ENCODE results near the gene ZSCAN2.
"Not testable (repeated sequence)": the region's sequence is repeated elsewhere in the genome, so short reads cannot be mapped to it uniquely, and the experiment has no call there.

GRCh38 chr15:84642640-84643039 lies 41.8 kb downstream of the ZSCAN2 start:
- TF ChIP-seq CTCF (IDR thresholded peaks at IDR 0.05; ENCODE audit: insufficient read depth, low read depth, low read length); EZH2 (IDR thresholded peaks at IDR 0.05; ENCODE audit: insufficient read depth, low read length): not testable (repeated sequence)

All from astrocyte (in vitro differentiated cells and primary cell).